Astrocyte (in vitro differentiated cells and primary cell): ENCODE data around the gene TTLL5.

Experiments
- CTCF ChIP-seq: IDR thresholded peaks from 2 replicates; pipeline ENCODE4 v1.5.1; 2011; ENCODE audit warnings: low read depth, mild to moderate bottlenecking, inconsistent platforms, low read length, moderate library complexity; ENCODE audit not compliant: insufficient read depth
- EZH2 ChIP-seq: IDR thresholded peaks from 2 replicates; pipeline ENCODE4 v1.6.1; 2012; ENCODE audit warnings: mild to moderate bottlenecking, low read length, inconsistent platforms; ENCODE audit not compliant: insufficient read depth

- TF ChIP-seq CTCF (no peak), EZH2 (no peak)
Measured at GRCh38 chr14:75829316-75829715, 168.3 kb downstream of the TTLL5 start.
